ENCODE results near the gene CCL7. TPM values are rescaled to one million over a fixed set of nuclear protein-coding genes. Genes with fewer than 3 reads are reported as not detected.

CCL7 gene
- not detected in 2 replicates for total RNA-seq
- long read RNA-seq = 0 reads

DNA sequence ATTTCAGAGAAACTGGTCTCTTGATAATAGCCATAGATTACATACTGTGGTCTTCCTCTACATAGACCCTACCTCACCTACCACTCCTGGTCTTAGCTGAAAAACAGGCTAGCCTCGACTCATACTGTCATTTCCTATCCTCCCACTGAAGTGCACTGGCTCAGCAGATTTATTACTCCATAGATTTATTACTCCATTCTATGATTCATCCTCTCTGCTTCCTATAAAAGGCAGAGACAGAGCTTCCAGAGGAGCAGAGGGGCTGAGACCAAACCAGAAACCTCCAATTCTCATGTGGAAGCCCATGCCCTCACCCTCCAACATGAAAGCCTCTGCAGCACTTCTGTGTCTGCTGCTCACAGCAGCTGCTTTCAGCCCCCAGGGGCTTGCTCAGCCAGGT is at the start of gene CCL7:
TSS of gene CCL7 (plus strand) at position 253 of the 400 bp plus-strand sequence. CDS start at position 323, 70 bp downstream.
- Mint-ChIP-seq H3K27ac (ENCODE audit: unreplicated experiment) (no peak within 1 kb of the TSS), H3K4me1 (no peaks in the 10 kb centered on the region), H3K27me3 (ENCODE audit: low read depth) (peaks cover 60% of the 10 kb centered on the region), H3K36me3 (ENCODE audit: low read depth) (no peaks in the 10 kb centered on the region), H3K4me3 (no peak within 1 kb of the TSS), H3K9me3 (no peaks in the 10 kb centered on the region)
- no peak for DNase-seq (ENCODE audit: low read depth, low spot score)
- TF ChIP-seq, protein P1, sequence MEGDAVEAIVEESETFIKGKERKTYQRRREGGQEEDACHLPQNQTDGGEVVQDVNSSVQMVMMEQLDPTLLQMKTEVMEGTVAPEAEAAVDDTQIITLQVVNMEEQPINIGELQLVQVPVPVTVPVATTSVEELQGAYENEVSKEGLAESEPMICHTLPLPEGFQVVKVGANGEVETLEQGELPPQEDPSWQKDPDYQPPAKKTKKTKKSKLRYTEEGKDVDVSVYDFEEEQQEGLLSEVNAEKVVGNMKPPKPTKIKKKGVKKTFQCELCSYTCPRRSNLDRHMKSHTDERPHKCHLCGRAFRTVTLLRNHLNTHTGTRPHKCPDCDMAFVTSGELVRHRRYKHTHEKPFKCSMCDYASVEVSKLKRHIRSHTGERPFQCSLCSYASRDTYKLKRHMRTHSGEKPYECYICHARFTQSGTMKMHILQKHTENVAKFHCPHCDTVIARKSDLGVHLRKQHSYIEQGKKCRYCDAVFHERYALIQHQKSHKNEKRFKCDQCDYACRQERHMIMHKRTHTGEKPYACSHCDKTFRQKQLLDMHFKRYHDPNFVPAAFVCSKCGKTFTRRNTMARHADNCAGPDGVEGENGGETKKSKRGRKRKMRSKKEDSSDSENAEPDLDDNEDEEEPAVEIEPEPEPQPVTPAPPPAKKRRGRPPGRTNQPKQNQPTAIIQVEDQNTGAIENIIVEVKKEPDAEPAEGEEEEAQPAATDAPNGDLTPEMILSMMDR (conservative IDR thresholded peaks at IDR 0.05) = no peak

DNA sequence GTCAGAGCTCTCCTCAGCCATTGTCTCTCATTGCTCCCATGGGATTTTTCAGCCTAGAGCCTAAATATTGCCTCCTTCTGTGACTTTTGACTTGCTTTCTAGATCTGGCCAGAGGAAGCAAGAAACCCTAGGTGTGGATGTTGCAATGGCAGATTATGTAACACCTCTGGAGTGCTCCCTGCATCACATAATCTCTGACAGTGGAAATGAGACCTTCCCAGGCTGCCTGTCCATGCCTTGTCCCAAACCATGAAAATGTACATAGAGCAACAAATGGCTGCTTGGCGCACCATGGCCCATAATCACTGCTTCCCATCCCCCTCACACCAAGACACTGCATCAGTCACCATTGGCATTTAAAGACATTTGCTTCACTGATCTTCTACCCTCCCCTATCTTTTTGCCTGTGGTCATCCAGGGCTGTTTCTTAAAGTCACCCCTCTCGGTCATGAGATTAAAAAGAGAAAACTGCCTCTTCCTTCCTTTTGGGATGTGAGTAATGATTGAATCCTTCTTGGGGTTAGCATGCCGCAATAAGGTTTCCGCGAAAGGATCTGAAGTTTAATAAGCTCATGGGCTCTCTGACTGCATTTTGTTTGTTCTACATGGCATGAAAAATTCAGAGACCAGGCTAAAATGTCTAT is 49.1 kb upstream of the CCL7 start:
- DNase-seq (ENCODE audit: low read depth, low spot score) = no peak
- TF ChIP-seq, protein P1 (conservative IDR thresholded peaks at IDR 0.05) = no peak
- Mint-ChIP-seq H3K9me3 (peaks cover 6% of the 10 kb centered on the region), H3K4me3 (no peak overlapping the region), H3K27ac (ENCODE audit: unreplicated experiment) (no peak overlapping the region), H3K4me1 (peaks cover 12% of the 10 kb centered on the region), H3K36me3 (ENCODE audit: low read depth) (no peaks in the 10 kb centered on the region), H3K27me3 (ENCODE audit: low read depth) (peaks cover 56% of the 10 kb centered on the region)

DNA sequence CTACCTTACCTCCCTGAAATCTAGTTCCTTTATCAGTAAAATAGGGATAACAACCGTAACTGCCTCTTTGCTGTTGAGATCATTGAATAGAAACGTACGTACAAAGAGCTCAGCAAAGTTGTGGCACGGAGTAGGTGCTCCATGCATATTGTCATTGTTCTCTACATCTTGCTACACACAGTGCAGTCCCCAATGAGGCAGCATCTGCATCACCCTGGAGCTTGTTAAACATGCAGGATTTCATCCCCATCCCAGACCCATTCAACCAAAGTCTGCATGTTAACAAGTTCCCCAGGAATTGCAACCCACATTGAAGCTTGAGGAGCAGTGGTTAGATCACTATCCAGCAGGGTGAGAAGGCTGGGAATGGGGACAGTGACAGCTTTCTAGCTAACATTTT is 48.6 kb upstream of the CCL7 start:
- H3K27me3 Mint-ChIP-seq (ENCODE audit: low read depth) = peaks cover 53% of the 10 kb centered on the region
- no peak for DNase-seq (ENCODE audit: low read depth, low spot score)
- TF ChIP-seq, protein P1 (conservative IDR thresholded peaks at IDR 0.05) = no peak
- no peak overlapping the region for H3K4me3 Mint-ChIP-seq
- H3K4me1 Mint-ChIP-seq = peaks cover 12% of the 10 kb centered on the region
- H3K27ac Mint-ChIP-seq (ENCODE audit: unreplicated experiment) = no peak overlapping the region
- H3K36me3 Mint-ChIP-seq (ENCODE audit: low read depth) = no peaks in the 10 kb centered on the region
- peaks cover 3% of the 10 kb centered on the region for H3K9me3 Mint-ChIP-seq

DNA sequence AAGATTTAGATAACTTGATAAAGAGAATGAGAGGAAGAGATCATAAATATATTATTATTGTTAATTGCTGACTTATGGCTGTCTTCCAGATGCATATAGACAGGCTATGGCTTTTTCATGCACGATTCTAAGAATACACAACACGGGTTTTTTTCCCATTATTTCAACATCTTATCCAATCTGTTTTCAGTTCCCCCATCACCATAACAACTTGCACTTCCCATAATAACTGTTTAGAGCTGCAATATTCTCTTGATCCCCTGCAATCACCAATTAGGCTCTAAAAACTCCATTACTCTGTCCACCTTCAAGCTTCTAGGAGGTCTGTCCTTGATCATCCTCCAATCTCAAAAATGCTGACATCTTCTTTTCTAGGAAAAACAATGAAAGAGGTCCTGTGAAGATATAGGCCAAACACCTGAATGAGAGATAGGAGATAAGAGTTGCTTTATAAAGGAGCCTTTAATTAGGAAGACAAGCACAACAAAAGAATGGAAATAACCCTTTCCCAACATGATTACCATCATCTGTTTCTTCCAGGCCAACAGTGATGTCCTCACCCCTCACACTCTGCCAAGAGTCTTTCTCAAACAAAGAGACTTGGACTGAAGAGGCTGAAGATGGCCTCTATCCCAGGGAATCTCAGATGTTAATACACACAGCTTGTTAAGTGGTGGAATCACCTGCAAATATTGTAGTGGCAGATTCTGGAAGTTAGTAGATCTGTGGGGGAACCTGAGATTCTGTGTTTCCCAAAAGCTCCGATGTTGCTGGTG is 47.1 kb upstream of the CCL7 start:
- no peaks in the 10 kb centered on the region for H3K36me3 Mint-ChIP-seq (ENCODE audit: low read depth)
- peaks cover 3% of the 10 kb centered on the region for H3K9me3 Mint-ChIP-seq
- TF ChIP-seq, protein P1 (conservative IDR thresholded peaks at IDR 0.05) = no peak
- H3K27me3 Mint-ChIP-seq (ENCODE audit: low read depth) = peaks cover 44% of the 10 kb centered on the region
- H3K4me1 Mint-ChIP-seq = peaks cover 12% of the 10 kb centered on the region
- no peak for DNase-seq (ENCODE audit: low read depth, low spot score)
- no peak overlapping the region for H3K4me3 Mint-ChIP-seq
- H3K27ac Mint-ChIP-seq (ENCODE audit: unreplicated experiment) = no peak overlapping the region

DNA sequence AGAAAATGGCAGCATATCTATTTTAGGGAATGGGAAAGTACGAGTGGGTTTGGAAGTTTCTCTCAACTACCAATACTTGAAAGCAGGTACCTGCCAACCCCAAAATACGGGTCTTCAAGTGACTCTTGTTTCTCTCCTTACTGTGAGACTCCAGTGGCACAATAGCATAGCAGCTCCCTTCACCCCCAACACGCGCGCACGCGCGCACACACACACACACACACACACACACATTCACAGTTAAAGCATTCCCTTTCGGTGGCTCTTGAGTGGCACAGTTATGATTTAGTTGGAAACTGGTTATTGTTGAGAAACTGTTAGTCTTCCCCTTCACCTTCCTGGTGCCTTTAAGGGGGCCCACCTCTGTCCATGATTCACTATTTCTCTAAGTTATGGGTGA is 45.0 kb upstream of the CCL7 start:
- H3K4me3 Mint-ChIP-seq = no peak overlapping the region
- peaks cover 31% of the 10 kb centered on the region for H3K27me3 Mint-ChIP-seq (ENCODE audit: low read depth)
- peaks cover 8% of the 10 kb centered on the region for H3K9me3 Mint-ChIP-seq
- DNase-seq (ENCODE audit: low read depth, low spot score) = no peak
- H3K4me1 Mint-ChIP-seq = peaks cover 12% of the 10 kb centered on the region
- TF ChIP-seq, protein P1 (conservative IDR thresholded peaks at IDR 0.05) = no peak
- H3K27ac Mint-ChIP-seq (ENCODE audit: unreplicated experiment) = no peak overlapping the region
- H3K36me3 Mint-ChIP-seq (ENCODE audit: low read depth) = no peaks in the 10 kb centered on the region

Measured in neural crest cell (in vitro differentiated cells).